GM12891 (cell line): ENCODE measurements around the gene PPM1H.

Source experiments
- PAX5 ChIP-seq: IDR thresholded peaks from 2 replicates; pipeline ENCODE4 v1.6.1; 2011; ENCODE audit warnings: low read length, moderate library complexity, mild to moderate bottlenecking; ENCODE audit not compliant: insufficient read depth, severe bottlenecking
- POLR2A ChIP-seq: IDR thresholded peaks from 2 replicates; pipeline ENCODE4 v1.6.1; 2011; ENCODE audit warnings: low read depth, low read length, control low read depth
- POLR2AphosphoS5 ChIP-seq: IDR thresholded peaks from 2 replicates; pipeline ENCODE4 v1.6.1; 2011; ENCODE audit warnings: low read depth, low read length, control low read depth
- SPI1 ChIP-seq: IDR thresholded peaks from 2 replicates; pipeline ENCODE4 v1.6.1; 2011; ENCODE audit warnings: low read depth, low read length, control low read depth
- TAF1 ChIP-seq: IDR thresholded peaks from 2 replicates; pipeline ENCODE4 v1.6.1; 2011; ENCODE audit warnings: low read depth, low read length, control low read depth

DNA sequence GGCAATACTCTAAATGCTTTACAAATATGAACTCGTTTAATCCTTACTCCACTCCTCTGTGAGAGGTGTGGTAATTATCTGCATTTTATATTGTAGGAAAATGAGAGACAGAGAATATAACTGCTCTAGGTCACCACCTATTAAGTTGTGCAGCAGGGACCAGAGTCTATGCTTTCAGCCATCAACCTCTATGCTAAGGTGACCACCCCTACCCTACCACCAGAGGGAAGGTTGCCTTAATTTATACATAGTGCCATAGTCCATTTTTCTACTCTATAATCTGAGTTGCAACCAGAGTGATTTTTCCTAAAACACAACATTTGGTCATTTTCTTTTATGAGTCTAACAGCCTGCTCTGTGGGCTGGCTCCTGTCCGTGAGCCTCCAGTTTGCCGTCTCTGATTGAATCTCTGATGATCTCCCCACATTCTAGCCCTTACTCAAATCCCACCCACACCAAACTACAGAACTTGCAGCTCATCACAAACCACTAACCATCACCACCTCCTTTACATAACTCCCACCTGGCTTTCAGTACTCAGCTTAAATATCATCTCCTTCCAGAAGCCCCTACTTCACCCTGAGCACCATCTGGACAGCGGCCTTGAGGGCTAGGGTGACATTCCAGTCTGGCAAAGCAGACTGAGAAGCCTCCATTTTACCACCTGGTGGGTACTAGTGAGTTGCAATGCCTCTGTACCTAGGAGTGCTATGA, 126.6 kb downstream of the PPM1H start:
- TF ChIP-seq POLR2A (no peak), TAF1 (no peak), POLR2AphosphoS5 (no peak), SPI1 (no peak), PAX5 (no peak)
